ENCODE data around the gene TCEA3. TPM values are rescaled to one million over a fixed set of nuclear protein-coding genes. Genes with fewer than 3 reads are reported as not detected.

TCEA3 gene
- total RNA-seq, 1 experiment from 2014 or later = 0.37 TPM

- no peak for TF ChIP-seq ZNF423 (CRISPR knock-in tag; IDR thresholded peaks at IDR 0.05)
- no peak for TF ChIP-seq ATF6 (CRISPR knock-in tag; IDR thresholded peaks at IDR 0.05)
- no peak for TF ChIP-seq AR (CRISPR knock-in tag; IDR thresholded peaks at IDR 0.05)
- TF ChIP-seq E2F1 (CRISPR knock-in tag; IDR thresholded peaks at IDR 0.05) = no peak
Observed at GRCh38 chr1:23403038-23403336, 21.6 kb downstream of the TCEA3 start (continued).

GRCh38 chr1:23402286-23403037 is 22.1 kb downstream of the TCEA3 start:
- H3K27ac Mint-ChIP-seq = no peak overlapping the region
- no peaks in the 10 kb centered on the region for H3K27me3 Mint-ChIP-seq (ENCODE audit: low read depth)
- no peak overlapping the region for H3K4me3 Mint-ChIP-seq
- H3K36me3 Mint-ChIP-seq = no peaks in the 10 kb centered on the region
- DNase-seq (ENCODE audit: low spot score) (no peak), ATAC-seq (no peak)
- CTCF ChIA-PET = interaction anchor here (0.9 to 2.8 kb wide), 6 partner anchors 10 to 289 kb away, joined by 3 to 37 read pairs (median 9); partner anchors contain the start of genes RPL11 and TCEA3
- POLR2A ChIA-PET = no interaction called here
- peaks cover 9% of the 10 kb centered on the region; the same call in 1 of the 2 replicates for H3K4me1 Mint-ChIP-seq
- H3K9me3 Mint-ChIP-seq = no peaks in the 10 kb centered on the region
- TF ChIP-seq HMGXB4 (CRISPR knock-in tag; IDR thresholded peaks at IDR 0.05) (no peak), PRRX2 (CRISPR knock-in tag; IDR thresholded peaks at IDR 0.05) (no peak), AFF4 (CRISPR knock-in tag; IDR thresholded peaks at IDR 0.05; ENCODE audit: borderline replicate concordance) (no peak), TP53 (CRISPR knock-in tag; IDR thresholded peaks at IDR 0.05) (no peak), ERG (CRISPR knock-in tag; IDR thresholded peaks at IDR 0.05) (no peak), SMAD3 (CRISPR knock-in tag; IDR thresholded peaks at IDR 0.05; ENCODE audit: borderline replicate concordance) (no peak), ELF4 (CRISPR knock-in tag; IDR thresholded peaks at IDR 0.05; ENCODE audit: low read depth) (no peak)
